Cardiac fibroblast (primary cell): Measurements from ENCODE around the gene ATOX1.

Source experiments
- DNase-seq, 2 donors: peaks; one replicate each; pipeline versions ENCODE4 v3.0.0 to v3.0.0-alpha.2; 2010; ENCODE audit warnings: low read depth in 2 of 2
- H3K4me3 ChIP-seq, 2 donors: replicated peaks in 1 of 2; 1 replicate in 1 of 2; 2 replicates in 1 of 2; pipeline ENCODE4 v1.5.1; 2011; ENCODE audit warnings: low read depth in 2 of 2, low read length in 2 of 2, mild to moderate bottlenecking in 2 of 2, moderate library complexity in 1 of 2
- TF ChIP-seq, protein P1 (sequence below): IDR thresholded peaks from one replicate; pipeline ENCODE4 v1.5.1; 2011; ENCODE audit warnings: low read depth, mild to moderate bottlenecking, low read length, inconsistent platforms

Gene ATOX1

DNA sequence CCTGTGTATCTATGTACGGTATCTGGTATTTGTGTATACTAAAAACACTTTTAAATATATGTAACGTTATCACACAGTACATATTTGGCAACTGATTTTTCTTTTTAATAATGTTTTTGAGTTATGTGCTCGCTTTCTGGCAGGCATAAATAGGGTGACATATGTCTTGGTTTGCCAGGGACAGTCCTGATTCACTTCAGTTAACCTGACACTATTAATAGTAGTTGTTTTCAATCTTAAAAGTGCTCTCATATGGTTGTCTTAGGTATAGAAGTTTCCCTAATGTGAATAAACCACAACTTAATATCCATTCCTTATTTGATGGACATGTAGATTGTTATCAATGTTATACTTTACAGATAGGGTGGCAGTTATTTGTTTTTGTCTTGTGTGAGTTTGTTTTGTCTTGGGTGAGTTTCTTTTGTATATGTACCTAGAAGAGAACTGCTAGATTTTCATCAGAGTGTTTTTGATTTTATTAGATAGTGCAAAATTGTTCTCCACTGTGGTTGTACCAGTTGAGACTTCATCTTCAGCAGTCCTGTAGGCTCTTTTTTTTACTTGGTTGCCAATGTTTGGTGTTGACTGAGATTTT, 21.2 kb upstream of the ATOX1 start:
- H3K4me3 ChIP-seq: no peak overlapping the region
- DNase-seq: no peak
- TF ChIP-seq, protein P1, sequence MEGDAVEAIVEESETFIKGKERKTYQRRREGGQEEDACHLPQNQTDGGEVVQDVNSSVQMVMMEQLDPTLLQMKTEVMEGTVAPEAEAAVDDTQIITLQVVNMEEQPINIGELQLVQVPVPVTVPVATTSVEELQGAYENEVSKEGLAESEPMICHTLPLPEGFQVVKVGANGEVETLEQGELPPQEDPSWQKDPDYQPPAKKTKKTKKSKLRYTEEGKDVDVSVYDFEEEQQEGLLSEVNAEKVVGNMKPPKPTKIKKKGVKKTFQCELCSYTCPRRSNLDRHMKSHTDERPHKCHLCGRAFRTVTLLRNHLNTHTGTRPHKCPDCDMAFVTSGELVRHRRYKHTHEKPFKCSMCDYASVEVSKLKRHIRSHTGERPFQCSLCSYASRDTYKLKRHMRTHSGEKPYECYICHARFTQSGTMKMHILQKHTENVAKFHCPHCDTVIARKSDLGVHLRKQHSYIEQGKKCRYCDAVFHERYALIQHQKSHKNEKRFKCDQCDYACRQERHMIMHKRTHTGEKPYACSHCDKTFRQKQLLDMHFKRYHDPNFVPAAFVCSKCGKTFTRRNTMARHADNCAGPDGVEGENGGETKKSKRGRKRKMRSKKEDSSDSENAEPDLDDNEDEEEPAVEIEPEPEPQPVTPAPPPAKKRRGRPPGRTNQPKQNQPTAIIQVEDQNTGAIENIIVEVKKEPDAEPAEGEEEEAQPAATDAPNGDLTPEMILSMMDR: no peak

DNA sequence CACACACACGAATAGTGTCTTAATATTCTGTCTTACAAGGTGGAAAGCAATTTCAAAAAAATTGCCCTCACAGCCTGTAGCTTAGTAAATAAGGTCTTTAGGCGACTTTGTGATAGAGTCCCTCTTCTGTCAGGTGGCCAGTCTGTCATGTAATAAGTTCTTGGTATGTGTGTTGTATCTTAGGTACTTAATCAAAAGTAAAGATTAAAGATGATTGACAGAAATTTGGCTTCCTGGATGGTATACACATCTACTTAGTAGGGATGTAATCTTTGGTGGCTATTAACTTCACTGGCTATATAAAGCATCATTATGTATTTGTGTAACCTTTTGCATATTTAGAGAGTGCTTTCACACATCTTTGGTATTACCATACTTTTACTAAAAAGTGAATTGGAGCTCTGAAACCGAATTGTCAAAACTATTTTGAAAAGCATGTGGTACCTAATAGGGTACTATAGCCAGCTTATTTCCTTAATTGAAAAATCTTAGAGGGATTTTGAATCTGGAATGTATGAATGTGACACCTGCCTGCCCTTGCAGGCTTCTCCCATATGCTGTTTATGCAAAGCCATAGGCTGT, 16.7 kb upstream of the ATOX1 start:
- DNase-seq: no peak
- TF ChIP-seq, protein P1: no peak
- H3K4me3 ChIP-seq: no peak overlapping the region

DNA sequence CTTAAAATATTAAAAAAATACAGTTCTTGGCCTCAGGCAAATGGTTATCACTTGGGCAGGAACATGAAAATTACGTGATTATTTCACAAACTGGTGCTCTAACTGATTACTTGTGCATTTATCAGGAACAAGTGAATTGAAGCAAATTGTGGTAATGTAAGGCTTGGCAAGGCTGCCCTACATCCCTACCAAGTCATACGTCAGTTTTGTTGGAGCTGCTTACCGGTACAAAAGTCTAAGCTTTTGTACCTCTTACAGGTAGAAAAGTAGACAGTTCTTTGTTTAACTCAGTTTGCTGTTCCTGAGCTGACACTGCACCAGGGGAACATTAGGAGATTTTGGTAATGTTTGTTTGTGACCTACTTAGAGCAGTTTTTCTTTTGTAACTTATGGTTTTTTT, 15.5 kb upstream of the ATOX1 start:
- TF ChIP-seq, protein P1: no peak
- peak in 1 of 2 donors; percentile 12 for DNase-seq
- peak overlapping the region; percentile 87 to 92 for H3K4me3 ChIP-seq

DNA sequence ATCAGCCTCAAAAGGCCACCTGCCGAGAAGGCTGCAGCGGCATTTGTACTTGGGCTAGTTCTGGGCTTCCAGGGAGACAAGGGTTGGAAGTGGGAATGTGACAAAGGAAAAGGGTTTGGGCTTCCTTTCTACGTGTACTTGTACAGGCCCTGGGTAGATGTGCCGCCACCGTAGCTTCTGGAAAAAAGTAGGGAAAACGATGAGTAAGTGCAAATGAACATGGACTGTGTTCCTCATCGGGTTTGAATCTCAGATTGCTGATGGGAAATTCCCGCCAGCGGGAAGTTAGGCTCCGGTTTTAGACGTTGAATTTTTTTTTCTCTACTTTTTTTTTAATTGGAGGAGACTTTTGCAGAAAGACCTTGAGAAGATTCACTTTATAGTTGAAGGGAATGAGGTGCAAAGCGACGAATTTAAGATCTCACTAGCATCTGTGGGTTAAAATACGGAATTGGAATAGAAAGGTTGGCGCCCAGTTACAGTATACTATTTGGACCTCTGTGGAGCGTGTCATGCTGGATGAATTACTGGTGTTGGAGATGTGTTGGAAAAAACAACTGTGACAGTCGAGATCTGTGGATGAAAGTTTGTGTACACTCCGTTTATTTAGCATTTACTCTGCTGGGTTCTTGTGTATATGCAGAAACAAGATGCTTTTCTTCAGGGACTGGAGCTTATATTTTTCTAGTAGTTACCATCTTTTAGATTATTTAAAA, 14.6 kb upstream of the ATOX1 start:
- peak; percentile 6 to 44 for DNase-seq
- H3K4me3 ChIP-seq: peak overlapping the region; percentile 87 to 92
- TF ChIP-seq, protein P1: no peak

DNA sequence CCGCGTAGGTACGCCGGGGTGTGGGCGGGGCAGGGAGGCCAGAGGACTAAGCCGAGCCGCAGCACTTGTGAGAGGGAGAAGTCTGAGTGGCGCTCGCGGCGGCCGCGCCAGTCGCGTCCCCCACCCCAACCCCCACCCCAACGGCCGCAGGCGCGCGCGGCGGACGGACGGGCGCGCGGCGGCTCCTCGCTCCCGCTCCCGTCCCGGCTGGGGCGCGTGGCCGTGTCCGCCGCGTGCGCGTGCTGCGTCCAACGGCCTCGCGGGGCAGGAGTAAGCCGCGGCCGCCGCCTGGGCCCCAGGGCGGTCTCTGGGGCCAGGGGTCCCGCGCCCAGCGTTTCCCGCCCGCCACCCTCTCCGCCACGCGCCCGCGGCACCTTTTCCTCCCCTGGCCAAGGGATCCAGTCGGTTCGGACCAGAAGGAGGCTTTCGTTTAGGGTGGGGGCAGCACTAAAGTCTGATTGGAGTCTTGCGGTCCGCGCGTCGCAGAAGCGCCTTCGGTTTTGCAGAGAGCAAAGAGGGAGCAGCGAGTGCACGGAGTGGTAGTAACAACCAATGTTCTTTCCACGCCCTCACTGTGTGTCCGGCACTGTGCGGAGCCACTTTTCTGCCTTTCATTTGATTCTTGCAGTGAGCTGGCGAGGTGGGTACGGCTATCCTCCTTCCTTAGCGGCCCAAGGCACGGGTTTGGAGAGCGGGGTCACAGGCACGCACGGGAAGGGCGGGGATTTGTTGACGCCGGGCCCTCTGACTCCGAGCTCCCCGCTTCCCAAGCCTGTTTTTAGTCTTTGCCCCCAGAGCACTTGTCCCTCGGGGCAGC, 13.8 kb upstream of the ATOX1 start:
- H3K4me3 ChIP-seq: peak overlapping the region; percentile 87 to 92
- TF ChIP-seq, protein P1: no peak
- DNase-seq: peak; percentile 17 to 32

DNA sequence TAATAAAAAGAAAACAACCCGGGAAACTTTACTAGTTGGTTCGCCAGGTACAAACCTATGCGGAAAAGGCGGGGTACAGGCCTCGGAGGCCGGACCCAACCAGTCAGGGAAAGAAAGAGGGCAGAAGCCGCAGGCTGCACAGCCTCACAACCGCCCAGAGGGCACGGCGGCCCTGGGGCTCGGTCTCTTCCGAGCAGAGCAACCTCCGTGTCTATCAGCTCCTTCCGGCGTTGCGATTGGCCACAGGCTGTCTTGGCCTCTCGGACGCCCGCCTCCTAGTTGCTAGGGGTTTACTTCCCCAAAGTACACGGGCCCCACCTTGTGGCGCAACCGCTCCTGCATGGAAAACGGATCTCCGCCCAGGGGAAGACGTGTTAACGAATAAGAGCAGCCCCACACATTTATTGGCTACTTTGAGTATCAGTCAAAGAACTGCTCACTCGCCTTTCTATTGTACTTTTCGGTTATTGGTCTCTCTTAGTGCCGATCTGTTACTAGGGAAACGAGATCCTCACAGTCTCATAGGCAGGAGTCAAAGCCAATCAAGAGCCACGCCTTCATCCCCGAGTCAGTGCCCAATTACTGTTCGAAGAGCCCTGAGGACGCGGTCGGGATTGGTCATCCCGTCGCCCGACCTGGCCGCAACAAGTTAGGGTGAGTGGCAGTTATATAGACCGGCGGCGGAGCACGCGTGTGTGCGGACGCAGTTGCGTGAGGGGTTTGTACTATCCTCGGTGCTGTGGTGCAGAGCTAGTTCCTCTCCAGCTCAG, 13.0 kb upstream of the ATOX1 start, which contains the start of gene G3BP1:
TSS of gene G3BP1 (plus strand) at position 696 of the 770 bp plus-strand sequence. CDS start 14,667 bp downstream, outside the sequence.
- H3K4me3 ChIP-seq: peak within 1 kb of the TSS; percentile 87 to 92
- TF ChIP-seq, protein P1: peak; percentile 56
- peak; percentile 100 for DNase-seq
